Measurements from ENCODE around the gene ECI2. TPM values are rescaled to one million over a fixed set of nuclear protein-coding genes. Genes with fewer than 3 reads are reported as not detected.

The ECI2 gene
- total and polyA plus RNA-seq, 8 donors, result 26.8 to 79.6 (median 49.6) TPM

GRCh38 chr6:4133941-4134838 is 1.2 kb downstream of the ECI2 start:
- Histone ChIP-seq H3K27me3 (no peaks in the 10 kb centered on the region), H3K4me3 (peak overlapping the region; percentile 49 to 71 (median 56))

GRCh38 chr6:4130357-4130987 is 4.9 kb downstream of the ECI2 start:
- Histone ChIP-seq H3K9me3 (no peaks in the 10 kb centered on the region), H3K36me3 (peaks cover 0 to 26% (median 9%) of the 10 kb centered on the region in 3 donors), H3K27ac (peak overlapping the region in 2 of 4 donors; percentile 57 to 69), H3K4me1 (peaks cover 10 to 20% (median 14%) of the 10 kb centered on the region in 3 donors), H3K4me3 (no peak overlapping the region), H3K27me3 (no peaks in the 10 kb centered on the region)
- ATAC-seq (peak in 2 of 4 donors; percentile 11 to 31), DNase-seq (peak; percentile 76 to 94 (median 83)), FAIRE-seq (no peak)
- no peak for TF ChIP-seq CTCF (IDR thresholded peaks at IDR 0.05)
- 41 to 45% methylated on average over 5 of the region's 5 CpGs for WGBS, 2 donors
- intact Hi-C loops (cut with DNase I), result no loop called here

More at GRCh38 chr6:4133941-4134838, 1.2 kb downstream of the ECI2 start:
- WGBS, 2 donors, result 6 to 7% methylated on average over 13 of the region's 13 CpGs
- ATAC-seq (peak in 3 of 4 donors; percentile 1 to 4 (median 3)), DNase-seq (peak in 5 of 6 donors; percentile 25 to 62 (median 56)), FAIRE-seq (no peak)
- TF ChIP-seq CTCF (IDR thresholded peaks at IDR 0.05), result no peak
- peak overlapping the region; percentile 78 to 93 (median 84) for H3K27ac ChIP-seq
- peaks cover 10 to 24% (median 14%) of the 10 kb centered on the region in 3 donors for H3K4me1 ChIP-seq
- H3K9me3 ChIP-seq, result no peaks in the 10 kb centered on the region
- H3K36me3 ChIP-seq, result peaks cover 0 to 13% (median 0%) of the 10 kb centered on the region in 3 donors
- intact Hi-C loops (cut with DNase I), result no loop called here

- intact Hi-C loops (cut with DNase I), result no loop called here
- H3K4me1 ChIP-seq, result peaks cover 10 to 20% (median 14%) of the 10 kb centered on the region in 3 donors
- H3K27ac ChIP-seq, result no peak overlapping the region
- peaks cover 0 to 34% (median 9%) of the 10 kb centered on the region in 3 donors for H3K36me3 ChIP-seq
- no peaks in the 10 kb centered on the region for H3K9me3 ChIP-seq
- FAIRE-seq (no peak), DNase-seq (no peak), ATAC-seq (no peak)
- no peak overlapping the region for H3K4me3 ChIP-seq
- TF ChIP-seq CTCF (IDR thresholded peaks at IDR 0.05), result no peak
- no peaks in the 10 kb centered on the region for H3K27me3 ChIP-seq
Observed at GRCh38 chr6:4129446-4129845, 5.9 kb downstream of the ECI2 start.

- Histone ChIP-seq H3K27me3 (no peaks in the 10 kb centered on the region), H3K4me3 (no peak overlapping the region), H3K9me3 (no peaks in the 10 kb centered on the region), H3K36me3 (peaks cover 0 to 41% (median 9%) of the 10 kb centered on the region in 3 donors), H3K27ac (no peak overlapping the region), H3K4me1 (peaks cover 7 to 15% (median 14%) of the 10 kb centered on the region in 3 donors)
- FAIRE-seq (no peak), DNase-seq (no peak), ATAC-seq (no peak)
- TF ChIP-seq CTCF (IDR thresholded peaks at IDR 0.05), result no peak
- intact Hi-C loops (cut with DNase I), result no loop called here
- WGBS, 2 donors, result 79 to 83% methylated on average over 6 of the region's 6 CpGs
Observed at GRCh38 chr6:4128748-4129147, 6.6 kb downstream of the ECI2 start.
